Stomach (tissue), 4 donors: ENCODE data around the gene STMN1.

Source experiments
- CTCF ChIP-seq, 7 experiments: fragments of 450-650 bp in 4 of 7; fragments of 200-600 bp in 3 of 7; sonication (generic) in 3 of 7; IDR thresholded peaks; one replicate each; pipeline ENCODE4 v1.5.1; 2016 to 2019; ENCODE audit warnings: antibody characterized with exemption in 7 of 7, control low read depth in 2 of 7, mild to moderate bottlenecking in 1 of 7
- EP300 ChIP-seq: sonication (generic); formaldehyde crosslinking; IDR thresholded peaks from one replicate; pipeline ENCODE4 v1.6.1; 2017; ENCODE audit warnings: antibody characterized with exemption
- POLR2A ChIP-seq, 4 donors: fragments of 450-650 bp; IDR thresholded peaks; one replicate each; pipeline ENCODE4 v1.6.1; 2016; ENCODE audit warnings: antibody characterized with exemption in 4 of 4, control low read depth in 2 of 4, mild to moderate bottlenecking in 1 of 4, moderate library complexity in 1 of 4

GRCh38 chr1:25914074-25914995, 8.1 kb upstream of the STMN1 start:
- TF ChIP-seq CTCF (IDR thresholded peaks at IDR 0.05) (no peak), POLR2A (IDR thresholded peaks at IDR 0.05) (no peak), EP300 (no peak)
